GM23338 (cell line): Measurements from ENCODE around the gene CFAP97D2. TPM values are rescaled to one million over a fixed set of nuclear protein-coding genes. Genes with fewer than 3 reads are reported as not detected.

Source experiments
- ATAC-seq: fragments of 200-7000 bp; cut with Tn5 transposase; 3 replicates; pipeline ENCODE4 v1.9.1; 2020
- DNase-seq: peaks from one replicate; pipeline ENCODE4 v3.0.0-alpha.2; 2015; ENCODE audit warnings: low spot score
- H2AFZ ChIP-seq: fragments of 200-600 bp; sonication (generic); 2 replicates; pipeline ENCODE4 v1.8.0; 2016; ENCODE audit warnings: antibody characterized with exemption, mild to moderate bottlenecking, moderate library complexity
- H3F3A ChIP-seq: fragments of 200-600 bp; sonication (generic); replicated peaks from 2 replicates; pipeline ENCODE4 v1.8.0; 2017; ENCODE audit warnings: antibody characterized with exemption, mixed run types, low read depth
- H3K27ac ChIP-seq: fragments of 200-600 bp; sonication (generic); 2 replicates; pipeline ENCODE4 v1.6.1; 2016; ENCODE audit warnings: low read depth
- H3K27me3 ChIP-seq: fragments of 200-600 bp; sonication (generic); 2 replicates; pipeline ENCODE4 v1.8.0; 2016; ENCODE audit warnings: mild to moderate bottlenecking, mixed run types, moderate library complexity; ENCODE audit not compliant: insufficient read depth
- H3K36me3 ChIP-seq: fragments of 200-600 bp; sonication (generic); 2 replicates; pipeline ENCODE4 v1.8.0; 2016; ENCODE audit warnings: mild to moderate bottlenecking; ENCODE audit not compliant: insufficient read depth
- H3K4me1 ChIP-seq: fragments of 200-600 bp; sonication (generic); 2 replicates; pipeline ENCODE4 v1.8.0; 2016; ENCODE audit warnings: mild to moderate bottlenecking, moderate library complexity; ENCODE audit not compliant: insufficient read depth
- H3K4me2 ChIP-seq: fragments of 200-600 bp; sonication (generic); 2 replicates; pipeline ENCODE4 v1.7.1; 2017; ENCODE audit warnings: mixed run types
- H3K4me3 ChIP-seq: fragments of 200-600 bp; sonication (generic); 2 replicates; pipeline ENCODE4 v1.6.1; 2016; ENCODE audit warnings: mixed run types
- H3K79me2 ChIP-seq: fragments of 200-600 bp; sonication (generic); replicated peaks from 2 replicates; pipeline ENCODE4 v1.8.0; 2017; ENCODE audit warnings: mild to moderate bottlenecking; ENCODE audit not compliant: insufficient read depth
- H3K9me2 ChIP-seq: fragments of 200-600 bp; sonication (generic); 2 replicates; pipeline ENCODE4 v1.8.0; 2017; ENCODE audit not compliant: insufficient read depth
- H4K20me1 ChIP-seq: fragments of 200-600 bp; sonication (generic); replicated peaks from 2 replicates; pipeline ENCODE4 v1.8.0; 2017; ENCODE audit warnings: mild to moderate bottlenecking; ENCODE audit not compliant: insufficient read depth
- H3K27ac Mint-ChIP-seq: 2 replicates; pipeline ENCODE4 v1.8.0; 2020; ENCODE audit warnings: inconsistent platforms, mild to moderate bottlenecking, moderate library complexity, mixed read lengths
- H3K27me3 Mint-ChIP-seq: 3 replicates; pipeline ENCODE4 v1.8.0; 2022; ENCODE audit warnings: low read depth, mild to moderate bottlenecking, moderate library complexity, mixed read lengths, inconsistent platforms; ENCODE audit not compliant: insufficient read depth, poor library complexity
- H3K36me3 Mint-ChIP-seq: 3 replicates; pipeline ENCODE4 v1.8.0; 2021; ENCODE audit warnings: low read depth, mild to moderate bottlenecking, inconsistent platforms, moderate library complexity, mixed read lengths
- H3K4me1 Mint-ChIP-seq: 3 replicates; pipeline ENCODE4 v1.8.0; 2020; ENCODE audit warnings: mild to moderate bottlenecking, inconsistent platforms, mixed read lengths
- H3K4me3 Mint-ChIP-seq: 3 replicates; pipeline ENCODE4 v1.8.0; 2021; ENCODE audit warnings: moderate library complexity, mild to moderate bottlenecking, inconsistent platforms, mixed read lengths
- H3K9me3 Mint-ChIP-seq: 3 replicates; pipeline ENCODE4 v1.8.0; 2020; ENCODE audit warnings: moderate library complexity, mild to moderate bottlenecking, inconsistent platforms, mixed read lengths
- CREB1 ChIP-seq: fragments of 250-450 bp; sonication (Bioruptor Pico); IDR thresholded peaks from 2 replicates; pipeline ENCODE4 v1.5.0; 2020; ENCODE audit warnings: low read depth, mild to moderate bottlenecking, moderate library complexity
- EZH2 ChIP-seq: fragments of 200-600 bp; sonication (generic); IDR thresholded peaks from one replicate; pipeline ENCODE4 v1.8.0; 2017; ENCODE audit warnings: antibody characterized with exemption, mild to moderate bottlenecking, low read depth; ENCODE audit not compliant: unreplicated experiment
- EZH2phosphoT487 ChIP-seq: fragments of 200-600 bp; sonication (generic); IDR thresholded peaks from one replicate; pipeline ENCODE4 v1.8.1; 2018; ENCODE audit warnings: antibody characterized with exemption; ENCODE audit not compliant: unreplicated experiment
- JUNB ChIP-seq: IDR thresholded peaks from one replicate; pipeline ENCODE4 v1.6.1; 2016; ENCODE audit warnings: antibody characterized with exemption; ENCODE audit not compliant: unreplicated experiment
- NANOG ChIP-seq: IDR thresholded peaks from 2 replicates; pipeline ENCODE4 v1.6.1; 2016; ENCODE audit warnings: antibody characterized with exemption, borderline replicate concordance
- POLR2AphosphoS5 ChIP-seq: IDR thresholded peaks from 2 replicates; pipeline ENCODE4 v1.6.1; 2016; ENCODE audit warnings: antibody characterized with exemption, low read depth
- STAT1 ChIP-seq: IDR thresholded peaks from one replicate; pipeline ENCODE4 v1.6.1; 2016; ENCODE audit warnings: antibody characterized with exemption; ENCODE audit not compliant: unreplicated experiment
- ZNF114 ChIP-seq: fragments of 250-450 bp; sonication (Bioruptor Pico); IDR thresholded peaks from 2 replicates; pipeline ENCODE4 v1.5.0; 2020; ENCODE audit warnings: mild to moderate bottlenecking, moderate library complexity
- ZNF331 ChIP-seq: fragments of 250-450 bp; sonication (Bioruptor Pico); IDR thresholded peaks from 2 replicates; pipeline ENCODE4 v1.5.0; 2020; ENCODE audit warnings: low read depth, mild to moderate bottlenecking, moderate library complexity
- polyA plus RNA-seq: library from polyadenylated mRNA; unstranded; fragments of >200 nt; fragmentation: Nextera tagmentation; extraction: Ambion mirVana; gene quantifications from 2 replicates; pipeline ENCODE4 v1.2.1, GENCODE V29; 2016
- total RNA-seq: library from RNA; depleted of rRNA; stranded (reverse); fragments of >200 nt; shearing (Covaris generic); gene quantifications from 2 replicates; pipeline ENCODE4 v1.2.3, GENCODE V29; 2014
- TF ChIP-seq, protein P1 (sequence below): fragments of 250-450 bp; sonication (Bioruptor Pico); IDR thresholded peaks from 2 replicates; pipeline ENCODE4 v1.5.0; 2020; ENCODE audit warnings: mild to moderate bottlenecking, moderate library complexity
- TF ChIP-seq, protein P2 (sequence below): IDR thresholded peaks from 2 replicates; pipeline ENCODE4 v1.6.1; 2016; ENCODE audit warnings: antibody characterized with exemption

CFAP97D2 gene
- total and polyA plus RNA-seq, 2 experiments from 2014 or later: not detected

DNA sequence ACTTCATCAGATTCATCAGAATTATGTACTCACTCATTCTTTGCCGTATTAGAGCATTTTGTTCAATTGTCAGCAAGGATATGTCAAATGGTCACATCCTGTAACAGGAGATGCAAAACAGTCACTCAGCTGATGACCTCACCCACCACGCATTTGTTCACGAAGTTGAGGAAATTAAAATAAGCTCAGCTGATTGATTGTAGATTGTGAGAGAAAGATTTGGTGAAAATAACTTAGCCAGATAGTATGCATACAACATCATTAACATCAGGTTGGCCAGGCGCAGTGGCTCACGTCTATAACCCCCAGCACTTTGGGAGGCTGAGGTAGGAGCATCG is 33.1 kb downstream of the CFAP97D2 start (continued):
- TF ChIP-seq, protein P1, sequence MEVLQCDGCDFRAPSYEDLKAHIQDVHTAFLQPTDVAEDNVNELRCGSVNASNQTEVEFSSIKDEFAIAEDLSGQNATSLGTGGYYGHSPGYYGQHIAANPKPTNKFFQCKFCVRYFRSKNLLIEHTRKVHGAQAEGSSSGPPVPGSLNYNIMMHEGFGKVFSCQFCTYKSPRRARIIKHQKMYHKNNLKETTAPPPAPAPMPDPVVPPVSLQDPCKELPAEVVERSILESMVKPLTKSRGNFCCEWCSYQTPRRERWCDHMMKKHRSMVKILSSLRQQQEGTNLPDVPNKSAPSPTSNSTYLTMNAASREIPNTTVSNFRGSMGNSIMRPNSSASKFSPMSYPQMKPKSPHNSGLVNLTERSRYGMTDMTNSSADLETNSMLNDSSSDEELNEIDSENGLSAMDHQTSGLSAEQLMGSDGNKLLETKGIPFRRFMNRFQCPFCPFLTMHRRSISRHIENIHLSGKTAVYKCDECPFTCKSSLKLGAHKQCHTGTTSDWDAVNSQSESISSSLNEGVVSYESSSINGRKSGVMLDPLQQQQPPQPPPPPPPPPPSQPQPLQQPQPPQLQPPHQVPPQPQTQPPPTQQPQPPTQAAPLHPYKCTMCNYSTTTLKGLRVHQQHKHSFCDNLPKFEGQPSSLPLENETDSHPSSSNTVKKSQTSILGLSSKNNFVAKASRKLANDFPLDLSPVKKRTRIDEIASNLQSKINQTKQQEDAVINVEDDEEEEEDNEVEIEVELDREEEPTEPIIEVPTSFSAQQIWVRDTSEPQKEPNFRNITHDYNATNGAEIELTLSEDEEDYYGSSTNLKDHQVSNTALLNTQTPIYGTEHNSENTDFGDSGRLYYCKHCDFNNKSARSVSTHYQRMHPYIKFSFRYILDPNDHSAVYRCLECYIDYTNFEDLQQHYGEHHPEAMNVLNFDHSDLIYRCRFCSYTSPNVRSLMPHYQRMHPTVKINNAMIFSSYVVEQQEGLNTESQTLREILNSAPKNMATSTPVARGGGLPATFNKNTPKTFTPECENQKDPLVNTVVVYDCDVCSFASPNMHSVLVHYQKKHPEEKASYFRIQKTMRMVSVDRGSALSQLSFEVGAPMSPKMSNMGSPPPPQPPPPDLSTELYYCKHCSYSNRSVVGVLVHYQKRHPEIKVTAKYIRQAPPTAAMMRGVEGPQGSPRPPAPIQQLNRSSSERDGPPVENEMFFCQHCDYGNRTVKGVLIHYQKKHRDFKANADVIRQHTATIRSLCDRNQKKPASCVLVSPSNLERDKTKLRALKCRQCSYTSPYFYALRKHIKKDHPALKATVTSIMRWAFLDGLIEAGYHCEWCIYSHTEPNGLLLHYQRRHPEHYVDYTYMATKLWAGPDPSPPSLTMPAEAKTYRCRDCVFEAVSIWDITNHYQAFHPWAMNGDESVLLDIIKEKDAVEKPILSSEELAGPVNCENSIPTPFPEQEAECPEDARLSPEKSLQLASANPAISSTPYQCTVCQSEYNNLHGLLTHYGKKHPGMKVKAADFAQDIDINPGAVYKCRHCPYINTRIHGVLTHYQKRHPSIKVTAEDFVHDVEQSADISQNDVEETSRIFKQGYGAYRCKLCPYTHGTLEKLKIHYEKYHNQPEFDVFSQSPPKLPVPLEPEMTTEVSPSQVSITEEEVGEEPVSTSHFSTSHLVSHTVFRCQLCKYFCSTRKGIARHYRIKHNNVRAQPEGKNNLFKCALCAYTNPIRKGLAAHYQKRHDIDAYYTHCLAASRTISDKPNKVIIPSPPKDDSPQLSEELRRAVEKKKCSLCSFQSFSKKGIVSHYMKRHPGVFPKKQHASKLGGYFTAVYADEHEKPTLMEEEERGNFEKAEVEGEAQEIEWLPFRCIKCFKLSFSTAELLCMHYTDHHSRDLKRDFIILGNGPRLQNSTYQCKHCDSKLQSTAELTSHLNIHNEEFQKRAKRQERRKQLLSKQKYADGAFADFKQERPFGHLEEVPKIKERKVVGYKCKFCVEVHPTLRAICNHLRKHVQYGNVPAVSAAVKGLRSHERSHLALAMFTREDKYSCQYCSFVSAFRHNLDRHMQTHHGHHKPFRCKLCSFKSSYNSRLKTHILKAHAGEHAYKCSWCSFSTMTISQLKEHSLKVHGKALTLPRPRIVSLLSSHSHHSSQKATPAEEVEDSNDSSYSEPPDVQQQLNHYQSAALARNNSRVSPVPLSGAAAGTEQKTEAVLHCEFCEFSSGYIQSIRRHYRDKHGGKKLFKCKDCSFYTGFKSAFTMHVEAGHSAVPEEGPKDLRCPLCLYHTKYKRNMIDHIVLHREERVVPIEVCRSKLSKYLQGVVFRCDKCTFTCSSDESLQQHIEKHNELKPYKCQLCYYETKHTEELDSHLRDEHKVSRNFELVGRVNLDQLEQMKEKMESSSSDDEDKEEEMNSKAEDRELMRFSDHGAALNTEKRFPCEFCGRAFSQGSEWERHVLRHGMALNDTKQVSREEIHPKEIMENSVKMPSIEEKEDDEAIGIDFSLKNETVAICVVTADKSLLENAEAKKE (CRISPR knock-in tag): no peak
- TF ChIP-seq ZNF331 (CRISPR knock-in tag): no peak
- no peak for TF ChIP-seq POLR2AphosphoS5
- no peak for TF ChIP-seq CREB1 (CRISPR knock-in tag)
- no peak for TF ChIP-seq ZNF114
- no peak for TF ChIP-seq STAT1
- no peak for TF ChIP-seq NANOG
- TF ChIP-seq EZH2phosphoT487: no peak

DNA sequence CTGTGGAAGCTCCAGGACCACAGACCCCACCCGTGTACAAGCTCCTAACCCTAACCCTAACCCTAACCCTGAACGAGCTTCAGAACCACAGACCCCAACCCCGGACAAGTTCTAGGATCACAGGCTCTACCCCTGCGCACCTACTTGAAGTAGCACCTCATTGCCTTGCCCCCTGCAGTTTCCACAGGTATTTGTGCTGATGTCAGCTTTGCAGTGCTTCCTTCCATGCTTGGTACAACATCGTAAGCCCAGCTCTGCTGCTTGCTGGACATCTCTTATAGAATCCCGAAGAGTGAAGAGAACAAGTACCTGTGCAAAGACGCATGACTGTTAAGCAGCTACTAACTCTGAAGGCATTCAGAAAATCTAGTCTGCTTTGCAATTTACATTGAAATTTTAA is 34.9 kb downstream of the CFAP97D2 start:
- Histone ChIP-seq H3K4me1 (no peaks in the 10 kb centered on the region), H3K79me2 (no peaks in the 10 kb centered on the region), H3K4me3 (no peak overlapping the region), H4K20me1 (no peaks in the 10 kb centered on the region), H2AFZ (no peak overlapping the region), H3F3A (no peaks in the 10 kb centered on the region), H3K27me3 (no peaks in the 10 kb centered on the region), H3K4me2 (no peak overlapping the region), H3K36me3 (no peaks in the 10 kb centered on the region), H3K9me2 (no peaks in the 10 kb centered on the region), H3K27ac (no peak overlapping the region)
- ATAC-seq: no peak
- Mint-ChIP-seq H3K9me3 (no peaks in the 10 kb centered on the region; the same call in 1 of the 3 replicates), H3K4me3 (no peak overlapping the region), H3K36me3 (no peaks in the 10 kb centered on the region; the same call in 2 of the 3 replicates), H3K27ac (no peak overlapping the region), H3K4me1 (peaks cover 8% of the 10 kb centered on the region), H3K27me3 (peaks cover 7% of the 10 kb centered on the region)
- no peak for DNase-seq
- TF ChIP-seq POLR2AphosphoS5 (no peak), STAT1 (no peak), JUNB (no peak), EZH2 (no peak), CREB1 (CRISPR knock-in tag) (no peak)
- TF ChIP-seq, protein P2, sequence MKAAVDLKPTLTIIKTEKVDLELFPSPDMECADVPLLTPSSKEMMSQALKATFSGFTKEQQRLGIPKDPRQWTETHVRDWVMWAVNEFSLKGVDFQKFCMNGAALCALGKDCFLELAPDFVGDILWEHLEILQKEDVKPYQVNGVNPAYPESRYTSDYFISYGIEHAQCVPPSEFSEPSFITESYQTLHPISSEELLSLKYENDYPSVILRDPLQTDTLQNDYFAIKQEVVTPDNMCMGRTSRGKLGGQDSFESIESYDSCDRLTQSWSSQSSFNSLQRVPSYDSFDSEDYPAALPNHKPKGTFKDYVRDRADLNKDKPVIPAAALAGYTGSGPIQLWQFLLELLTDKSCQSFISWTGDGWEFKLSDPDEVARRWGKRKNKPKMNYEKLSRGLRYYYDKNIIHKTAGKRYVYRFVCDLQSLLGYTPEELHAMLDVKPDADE: no peak
